GM18858 (cell line): Measurements from ENCODE around the gene SESN1.
"Not testable (repeated sequence)": the region's sequence is repeated elsewhere in the genome, so short reads cannot be mapped to it uniquely, and the experiment has no call there.

Source experiments
- ATAC-seq: cut with Tn5 transposase; IDR thresholded peaks from one replicate; pipeline ENCODE4 v1.9.1; 2021; ENCODE audit not compliant: unreplicated experiment

Gene SESN1

DNA sequence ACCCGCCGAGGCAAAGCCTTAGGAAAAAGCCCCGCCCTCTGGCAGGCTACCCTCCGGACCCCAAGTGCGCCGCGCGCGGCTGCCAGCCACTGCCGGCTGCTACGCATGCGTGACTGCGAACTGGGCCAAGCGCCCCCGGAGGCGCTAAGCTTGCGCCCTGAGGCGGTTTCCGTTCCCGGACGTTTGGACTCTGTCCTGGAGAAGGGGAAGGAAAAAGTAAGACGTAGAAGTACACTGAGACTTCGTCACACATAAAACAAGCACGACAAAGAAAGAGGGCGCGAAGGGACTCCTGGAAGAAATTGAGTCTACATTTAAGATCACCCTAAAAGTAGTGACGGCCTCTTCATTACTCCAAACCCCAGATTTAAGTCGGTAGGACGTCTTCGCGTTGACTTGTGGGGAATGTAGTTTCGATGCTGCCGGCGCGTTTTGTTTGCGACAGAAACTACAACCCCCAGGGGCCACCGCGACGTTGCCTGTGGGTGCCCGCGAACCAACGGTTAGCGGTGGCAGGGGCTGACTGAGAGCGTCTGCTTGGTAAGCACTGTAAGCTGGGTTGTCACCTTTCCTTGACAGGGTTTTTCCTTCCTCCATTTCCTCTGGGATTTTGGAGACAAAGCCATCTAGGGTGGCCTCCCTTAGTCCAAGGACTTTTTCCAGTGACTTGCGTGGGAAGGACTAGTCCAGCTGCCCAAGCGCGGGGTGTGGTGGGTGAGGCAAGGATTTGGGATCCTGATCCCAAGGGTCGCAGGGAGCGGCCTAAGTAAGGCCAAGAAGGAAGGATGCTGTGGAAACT is 589 bp upstream of the SESN1 start, which contains the start of gene CEP57L1:
CEP57L1 (plus strand) TSS at position 472 of the 799 bp plus-strand sequence. CDS start 49,715 bp downstream, outside the sequence.
- peak; percentile 61 for ATAC-seq

DNA sequence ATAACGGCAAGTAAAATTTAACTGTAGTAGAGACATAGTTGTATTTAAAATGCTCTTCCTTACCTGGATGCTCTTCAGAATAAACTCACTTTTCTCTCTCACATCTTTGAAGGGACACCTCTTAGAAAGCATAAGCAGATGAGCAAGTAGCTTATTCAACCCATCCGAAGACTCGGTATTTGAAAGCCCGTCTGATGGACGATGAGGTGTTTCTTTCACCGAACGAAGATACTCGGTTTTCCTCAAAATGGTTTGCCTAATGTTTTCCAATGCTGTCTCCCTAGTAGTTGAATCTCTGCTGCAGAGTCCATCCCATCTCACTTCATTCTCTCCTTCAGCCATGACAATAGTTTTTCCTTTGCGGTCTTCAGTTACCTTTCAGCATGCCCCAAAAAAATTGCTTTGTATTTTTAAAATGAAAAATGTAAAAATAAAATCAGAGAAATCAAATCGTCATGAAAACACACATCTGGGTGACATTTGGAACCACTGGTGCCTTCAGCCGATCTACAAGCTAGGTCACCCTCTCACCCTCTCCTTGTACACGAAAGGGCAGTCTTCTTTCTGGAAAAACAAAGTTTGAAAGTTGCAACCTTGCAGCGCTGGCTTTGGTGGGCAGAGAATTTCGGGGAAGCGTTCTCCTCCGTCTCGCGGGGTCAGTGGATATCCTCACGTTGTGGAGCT is 772 bp downstream of the SESN1 start:
- no peak for ATAC-seq

DNA sequence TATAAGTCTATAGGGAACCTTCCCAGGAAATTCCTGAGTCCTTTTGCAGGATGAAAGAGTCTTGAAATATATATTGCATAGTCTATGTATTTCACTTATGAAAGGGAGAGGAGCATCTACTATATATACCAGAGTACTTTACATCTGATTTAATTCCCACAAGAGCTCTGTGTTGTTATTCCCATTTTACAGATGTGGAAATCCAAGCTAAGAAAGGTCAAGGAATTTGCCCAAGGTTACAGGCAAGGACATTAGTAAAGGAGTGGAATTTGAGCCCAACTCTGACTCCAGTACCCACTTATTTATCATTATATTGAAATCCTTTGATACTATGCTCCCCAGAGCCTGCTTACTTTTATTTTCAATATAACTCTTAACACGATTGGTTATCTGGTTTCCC is 2.6 kb downstream of the SESN1 start:
- no peak for ATAC-seq

DNA sequence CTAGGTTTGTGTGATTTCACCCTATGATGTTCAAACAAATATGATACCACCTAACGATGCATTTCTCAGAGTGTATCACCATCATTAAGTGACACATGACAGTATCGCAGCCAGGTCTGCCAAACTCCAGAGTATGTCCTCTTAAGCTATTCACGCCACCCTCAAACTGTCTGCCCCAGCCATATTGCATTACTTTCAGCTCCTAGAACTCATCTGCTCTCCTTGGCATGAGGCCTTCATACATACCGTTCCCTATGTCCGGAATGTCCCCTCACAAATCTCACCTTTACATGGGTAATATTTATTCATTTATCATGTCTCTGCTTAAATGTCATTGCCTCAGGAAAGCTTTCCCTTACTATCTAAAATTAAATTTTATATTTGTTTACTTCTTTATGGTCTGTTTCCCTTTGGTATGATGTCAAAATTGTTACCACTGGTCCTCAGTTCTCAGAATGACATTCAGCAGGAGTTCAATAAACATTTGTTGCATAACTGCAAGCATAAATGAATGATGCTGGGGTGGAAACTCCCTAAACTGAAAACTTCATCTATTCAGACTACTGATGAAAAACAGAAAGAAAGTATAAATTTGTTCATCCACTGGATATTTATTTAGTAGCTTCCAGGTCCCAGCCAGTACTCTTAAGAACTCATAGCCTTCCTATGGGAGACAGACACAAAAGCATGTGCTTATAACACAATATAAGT is 3.2 kb downstream of the SESN1 start:
- ATAC-seq, result no peak

DNA sequence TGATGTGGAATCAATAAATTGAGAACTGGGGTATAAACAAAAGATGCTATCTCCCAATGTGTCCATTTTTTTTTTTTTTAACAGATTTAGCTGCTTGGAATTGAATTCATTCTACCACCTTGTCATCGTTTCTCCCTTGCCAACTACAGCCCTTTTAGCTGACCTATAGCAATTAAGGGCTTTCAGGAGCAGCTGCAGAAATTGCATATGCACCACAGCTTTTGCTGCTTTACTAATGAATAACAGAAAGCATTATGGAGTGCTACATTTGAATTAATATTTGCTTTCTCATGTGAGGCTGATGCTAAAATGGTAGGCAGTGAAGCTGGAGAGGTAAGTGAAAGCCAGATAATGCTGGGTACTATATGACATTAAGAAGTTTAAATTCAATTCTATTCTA is 5.7 kb downstream of the SESN1 start:
- no peak for ATAC-seq

DNA sequence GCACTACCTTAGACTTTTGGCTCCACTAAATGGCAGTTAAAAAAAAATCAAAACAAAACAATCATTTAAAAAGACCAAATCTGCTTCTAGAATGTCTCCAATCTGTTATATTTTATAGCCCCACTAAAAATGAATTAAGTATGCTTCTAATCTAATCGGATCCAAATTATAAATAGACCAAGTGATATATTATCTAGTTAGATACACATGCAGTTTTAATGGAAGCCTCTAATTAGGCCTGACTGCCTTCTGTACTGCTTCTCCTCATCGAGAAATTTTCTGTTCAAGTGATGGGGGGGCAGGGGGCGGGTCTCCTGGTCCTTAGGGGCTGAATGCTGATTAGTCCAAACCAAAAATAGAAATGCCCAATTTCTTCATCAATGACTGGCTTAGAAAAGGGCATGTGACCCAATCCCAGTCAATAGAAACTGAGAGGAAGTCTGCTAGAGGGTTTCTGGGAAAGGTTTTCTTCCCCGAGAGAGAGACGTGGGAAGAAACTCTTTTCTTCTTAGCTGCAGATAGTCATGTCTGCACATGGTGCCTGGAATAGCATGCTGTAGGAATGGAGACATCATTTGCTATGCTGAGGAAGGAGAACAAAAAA is 6.9 kb downstream of the SESN1 start:
- ATAC-seq, result no peak

DNA sequence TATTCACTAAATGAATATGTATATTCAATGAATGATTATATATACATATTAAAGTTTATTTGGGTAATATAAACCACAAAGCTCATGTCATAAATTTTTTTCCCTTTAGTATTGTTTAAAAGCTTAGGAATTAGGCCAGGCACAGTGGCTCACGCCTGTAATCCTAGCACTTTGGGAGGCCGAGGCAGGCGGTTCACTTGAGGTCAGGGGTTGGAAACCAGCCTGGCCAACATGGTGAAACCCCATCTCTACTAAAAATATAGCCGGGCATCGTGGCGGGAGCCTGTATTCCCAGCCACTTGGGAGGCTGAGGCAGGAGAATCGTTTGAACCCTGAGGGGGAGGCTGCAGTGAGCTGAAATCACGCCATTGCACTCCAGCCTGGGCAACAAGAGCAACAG is 10.5 kb downstream of the SESN1 start:
- ATAC-seq, result not testable (repeated sequence)

DNA sequence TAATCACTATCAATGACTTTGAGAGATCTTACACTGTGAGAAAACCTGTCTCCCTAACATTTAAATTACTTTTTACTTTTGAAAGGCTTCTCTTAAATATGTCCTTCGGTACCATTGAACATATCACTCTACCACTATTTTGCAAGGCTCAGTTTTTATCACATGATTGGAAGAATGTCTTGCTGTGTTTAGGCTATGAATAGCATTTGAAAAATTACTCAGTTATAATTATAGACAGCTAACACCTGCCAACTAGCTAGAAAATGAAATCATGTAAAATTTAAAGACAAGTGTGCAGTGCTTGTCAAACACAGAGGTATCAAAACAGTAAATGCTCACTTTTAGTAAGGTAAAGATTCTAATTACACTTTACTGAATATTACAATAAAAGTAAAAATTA is 11.0 kb downstream of the SESN1 start:
- ATAC-seq, result no peak

DNA sequence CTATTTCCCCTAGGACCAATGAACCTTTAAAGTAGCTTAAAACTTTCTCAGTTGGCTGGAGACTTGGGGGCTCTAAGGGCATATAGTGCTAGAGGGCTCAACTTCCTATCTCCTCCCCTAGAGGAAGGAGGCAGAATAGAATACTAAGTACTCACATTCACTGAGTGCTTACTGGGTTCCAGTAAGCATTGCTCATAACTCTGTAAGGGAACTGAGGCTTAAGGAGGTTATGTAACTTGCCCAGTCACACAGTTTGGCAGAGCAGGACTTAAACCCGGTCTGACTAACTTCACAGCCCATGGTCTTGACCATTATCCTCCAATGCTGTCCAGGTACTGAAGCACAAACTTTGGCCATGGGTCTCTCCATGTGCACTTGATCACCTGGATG is 12.5 kb downstream of the SESN1 start:
- ATAC-seq, result no peak

DNA sequence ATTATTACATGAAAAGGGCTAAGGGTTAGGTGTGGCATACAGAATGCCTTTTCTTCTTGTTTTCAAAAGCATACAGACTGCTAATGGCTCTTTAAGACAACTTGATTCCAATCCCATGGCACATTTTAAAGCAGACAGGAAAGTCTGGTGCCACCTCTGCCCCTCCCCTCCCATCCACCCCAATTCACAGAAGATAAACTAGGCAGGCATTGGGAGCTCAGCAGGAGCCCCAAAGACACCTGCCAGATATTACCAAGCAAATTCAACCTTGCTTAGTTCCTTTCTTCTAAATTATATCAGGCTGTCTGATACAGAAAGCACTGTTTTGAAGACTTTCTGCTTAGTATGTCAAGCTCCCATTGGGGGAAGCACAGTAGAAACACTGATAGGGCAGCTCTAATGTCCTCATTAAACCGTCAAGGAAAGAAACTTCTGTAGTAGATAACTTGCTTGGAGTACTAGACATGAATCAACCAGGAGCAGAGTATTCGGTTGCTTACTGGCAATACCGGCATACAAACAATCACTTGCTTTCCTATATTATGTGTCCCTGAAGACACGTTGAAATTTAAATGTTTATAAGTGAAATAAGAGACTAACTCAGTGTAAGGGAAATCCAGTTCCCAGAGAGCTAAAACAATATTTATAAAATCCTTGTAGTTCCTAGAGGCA is 13.0 kb downstream of the SESN1 start:
- ATAC-seq, result no peak

DNA sequence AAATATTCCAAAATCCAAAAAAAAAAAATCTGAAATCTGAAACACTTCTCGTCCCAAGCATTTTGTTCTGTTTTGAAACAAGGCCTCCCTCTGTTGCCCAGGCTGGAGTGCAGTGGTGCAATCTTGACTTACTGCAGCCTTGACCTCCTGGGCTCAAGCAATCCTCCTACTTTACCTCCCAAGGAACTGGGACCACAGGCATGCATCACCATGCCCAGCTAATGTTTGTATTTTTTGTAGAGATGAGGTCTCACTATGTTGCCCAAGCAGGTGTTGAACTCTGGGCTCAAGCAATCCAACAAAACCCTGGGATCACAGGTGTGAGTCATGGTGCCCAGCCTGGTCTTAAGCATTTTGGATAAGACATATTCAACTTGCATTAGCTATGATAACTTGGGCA is 13.6 kb downstream of the SESN1 start:
- no peak for ATAC-seq

DNA sequence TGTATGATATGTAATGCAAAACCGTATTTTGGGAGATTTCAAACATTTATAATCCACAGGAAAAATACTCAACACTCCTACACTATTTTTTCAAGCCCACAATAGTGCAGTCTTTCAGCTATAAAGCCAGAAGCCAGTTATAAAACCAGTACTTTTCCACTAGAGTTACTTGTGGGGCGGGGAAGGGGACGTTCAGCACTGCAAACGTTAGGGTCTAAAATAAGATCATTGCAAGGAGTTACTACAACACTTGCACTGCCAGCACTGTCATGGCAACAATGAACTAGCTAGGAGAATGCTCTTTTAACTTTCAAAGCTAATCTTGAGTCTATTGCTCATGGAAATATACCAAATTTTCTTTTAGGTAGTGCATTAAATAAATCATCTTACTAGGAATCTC is 14.7 kb downstream of the SESN1 start:
- ATAC-seq, result no peak

DNA sequence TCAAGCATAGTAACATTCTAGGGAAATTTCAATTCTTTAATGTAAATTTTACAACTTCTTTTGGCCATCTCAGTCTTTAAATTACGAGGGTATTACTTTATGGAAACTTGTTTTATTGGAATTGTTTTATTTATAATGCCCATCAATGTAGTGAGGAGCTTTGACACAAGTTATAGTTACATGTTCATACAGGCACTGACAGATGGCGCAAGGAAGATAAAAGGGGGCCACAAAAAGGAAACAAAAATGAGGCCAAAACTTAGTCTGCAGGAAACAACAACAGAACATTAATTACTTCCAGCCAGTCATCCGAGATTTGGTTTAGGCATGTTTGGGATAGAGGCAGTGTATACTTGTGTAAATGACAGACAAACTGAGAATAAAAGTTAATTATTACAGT is 18.3 kb downstream of the SESN1 start:
- no peak for ATAC-seq

DNA sequence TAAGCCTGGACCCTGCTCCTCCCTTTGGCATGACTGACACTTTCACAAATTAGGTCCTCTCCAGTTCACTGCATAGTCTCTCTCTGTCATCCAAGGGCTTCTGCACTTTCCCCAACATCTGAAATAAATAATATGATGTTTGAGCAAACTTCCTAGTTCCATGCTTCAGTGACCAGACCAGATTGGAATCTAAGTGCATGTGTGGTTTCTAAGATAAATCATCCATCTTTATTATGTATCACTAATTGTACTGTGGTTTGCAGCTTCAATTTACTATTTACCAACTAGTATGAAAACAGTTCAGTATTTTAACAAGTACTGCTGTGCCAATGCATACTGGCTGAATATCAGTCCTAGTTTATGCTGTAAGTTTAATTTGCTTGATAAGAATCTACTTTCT is 18.7 kb downstream of the SESN1 start:
- no peak for ATAC-seq

DNA sequence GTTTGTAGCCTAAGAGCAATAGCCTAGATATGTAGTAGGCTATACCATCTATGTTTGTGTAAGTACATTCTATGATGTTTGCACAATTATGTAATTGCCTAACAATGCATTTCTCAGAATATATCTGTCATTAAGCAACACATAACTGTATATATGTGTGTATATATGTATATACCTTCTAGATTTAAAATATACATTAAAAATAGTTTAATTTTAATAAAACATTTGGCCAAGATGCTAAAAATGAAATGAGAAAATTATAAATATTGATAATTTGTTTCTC is 20.6 kb downstream of the SESN1 start:
- ATAC-seq, result no peak

DNA sequence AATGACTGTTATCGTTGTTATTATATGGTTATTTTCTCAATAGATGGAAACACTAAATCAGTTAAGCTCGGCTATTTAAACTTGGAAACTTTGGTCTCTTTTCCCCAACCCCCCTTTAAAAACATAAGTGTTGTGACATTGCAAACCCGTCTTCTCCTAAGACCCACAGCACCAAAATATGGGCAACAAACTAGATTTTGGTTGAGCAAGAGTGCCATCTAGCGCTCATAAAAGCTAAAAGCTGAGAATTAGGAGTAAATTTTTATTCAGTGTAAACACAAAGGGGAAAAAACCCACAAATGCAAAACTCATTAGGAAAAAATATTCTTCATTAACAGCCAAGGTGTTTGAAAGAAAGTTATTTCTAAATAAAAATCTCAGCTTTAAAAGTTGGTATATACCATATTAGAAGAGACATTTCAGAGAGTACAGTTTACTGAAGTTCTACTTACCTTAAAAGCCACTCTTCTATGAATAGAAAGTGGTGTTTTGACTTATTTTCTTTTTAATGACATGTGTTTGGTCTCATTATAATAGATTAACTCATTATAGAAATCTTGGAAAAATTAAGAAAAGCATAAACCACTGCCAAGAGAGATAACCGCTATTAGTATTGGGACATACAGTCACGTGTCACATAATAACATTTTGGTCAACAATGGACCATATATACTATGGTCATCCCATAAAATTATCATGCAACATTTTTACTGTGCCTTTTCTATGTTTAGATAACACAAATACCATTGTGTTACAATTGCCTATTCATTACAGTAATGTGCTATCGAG is 21.1 kb downstream of the SESN1 start:
- no peak for ATAC-seq

DNA sequence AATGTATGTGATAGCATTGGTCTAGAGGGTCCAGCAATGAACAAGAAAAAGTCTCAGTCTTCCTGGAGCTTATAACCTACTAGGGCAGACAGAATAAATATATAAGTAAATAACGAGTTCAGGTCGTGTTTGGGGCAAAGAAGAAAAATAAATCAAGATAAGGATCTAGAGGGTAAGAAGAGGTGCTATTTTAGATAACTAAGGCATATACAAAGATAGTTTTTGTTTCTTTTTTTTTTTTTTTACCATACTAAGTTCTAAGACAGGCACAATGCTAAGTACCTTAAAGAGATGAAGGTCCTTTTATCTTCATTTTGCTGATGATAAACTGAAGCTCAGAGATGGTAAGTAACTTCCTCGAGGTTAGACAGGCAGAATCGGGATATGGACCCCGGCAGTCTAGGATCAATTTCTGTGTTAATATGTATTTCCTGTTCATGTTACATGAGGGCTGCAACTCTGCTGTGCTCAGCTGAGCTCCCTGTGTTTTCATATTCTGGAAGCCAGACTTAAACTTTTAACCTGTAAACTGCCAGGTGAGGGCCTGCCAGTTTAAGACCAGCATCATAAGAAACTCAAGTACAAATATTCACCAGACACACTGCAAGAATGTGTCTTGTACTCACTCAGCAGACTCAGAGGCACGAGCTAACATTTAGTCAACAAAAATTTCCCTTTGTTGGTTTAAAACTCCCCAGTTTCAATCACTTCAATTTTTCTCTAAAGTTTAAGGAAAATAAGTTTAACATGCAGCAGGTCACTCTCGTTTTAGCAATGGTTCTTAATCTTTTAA is 23.3 kb downstream of the SESN1 start:
- no peak for ATAC-seq

DNA sequence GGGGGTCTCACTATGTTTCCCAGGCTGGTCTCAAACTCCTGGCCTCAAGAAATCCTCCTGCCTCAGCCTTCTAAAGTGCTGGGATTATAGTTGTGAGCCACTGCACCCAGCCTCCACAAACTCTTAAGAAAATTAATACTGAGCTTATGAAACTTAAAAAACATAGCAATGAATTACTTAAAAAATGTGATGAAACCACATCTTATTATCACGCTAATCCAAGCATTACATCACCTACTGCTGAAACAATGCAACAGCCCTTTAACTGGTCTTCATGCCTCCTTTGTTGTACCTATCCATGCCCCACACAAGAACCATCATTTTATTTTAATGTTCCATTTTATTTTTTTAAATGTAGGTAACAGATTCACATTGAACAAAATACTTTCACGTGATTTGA is 24.9 kb downstream of the SESN1 start:
- no peak for ATAC-seq

DNA sequence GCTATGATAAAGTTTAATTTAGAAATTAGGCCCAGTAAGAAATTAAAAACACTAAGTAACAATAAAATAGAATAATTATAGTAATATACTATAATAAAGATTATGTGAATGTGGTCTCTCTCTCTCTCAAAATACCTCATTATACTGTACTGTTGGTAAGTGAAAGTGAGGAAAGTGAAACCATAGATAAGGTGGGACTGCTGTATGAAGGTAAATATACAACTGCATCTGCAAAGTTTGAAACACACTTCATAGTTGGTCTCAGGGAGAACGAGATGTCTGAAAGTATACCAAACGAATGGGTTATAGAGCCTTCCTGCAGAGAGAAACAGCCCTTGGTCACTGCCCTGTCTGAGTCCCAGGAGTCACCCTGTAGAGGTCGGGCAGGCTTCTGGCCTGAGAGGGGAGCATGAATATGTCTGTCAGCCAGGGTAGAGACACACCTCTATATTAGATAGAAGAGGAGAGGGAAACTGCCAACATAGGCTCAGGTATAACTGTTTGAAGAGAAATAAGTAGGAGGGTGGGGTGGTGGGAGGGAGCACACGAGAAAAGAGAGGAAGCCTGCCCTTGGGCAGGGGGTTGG is 31.8 kb downstream of the SESN1 start:
- no peak for ATAC-seq
